Germinal center (tissue), 1 donor: ENCODE measurements around the gene LIMS4.
"Not testable (repeated sequence)": the region's sequence is repeated elsewhere in the genome, so short reads cannot be mapped to it uniquely, and the experiment has no call there.

Experiments
- DNase-seq: peaks from one replicate; pipeline ENCODE4 v3.0.0; 2012; ENCODE audit warnings: mixed read lengths, low spot score

The LIMS4 gene

GRCh38 chr2:110449127-110449947 lies 23.3 kb downstream of the LIMS4 start:
- not testable (repeated sequence) for DNase-seq

- DNase-seq: not testable (repeated sequence)
Measured at GRCh38 chr2:110446644-110447043, 26.0 kb downstream of the LIMS4 start.

- not testable (repeated sequence) for DNase-seq
Measured at GRCh38 chr2:110443305-110444005, 29.2 kb downstream of the LIMS4 start.

GRCh38 chr2:110441905-110442304 lies 30.7 kb downstream of the LIMS4 start:
- DNase-seq: not testable (repeated sequence)

GRCh38 chr2:110434565-110434964 lies 38.1 kb downstream of the LIMS4 start:
- not testable (repeated sequence) for DNase-seq

- not testable (repeated sequence) for DNase-seq
Measured at GRCh38 chr2:110425725-110426124, 46.9 kb downstream of the LIMS4 start.

GRCh38 chr2:110424421-110424820 lies 48.2 kb downstream of the LIMS4 start:
- DNase-seq: not testable (repeated sequence)

- not testable (repeated sequence) for DNase-seq
Measured at GRCh38 chr2:110423574-110423962, 49.0 kb downstream of the LIMS4 start.

GRCh38 chr2:110422852-110423573 lies 49.6 kb downstream of the LIMS4 start:
- not testable (repeated sequence) for DNase-seq

GRCh38 chr2:110420641-110421354 lies 51.8 kb downstream of the LIMS4 start:
- not testable (repeated sequence) for DNase-seq

- DNase-seq: not testable (repeated sequence)
Measured at GRCh38 chr2:110407142-110407541, 65.5 kb downstream of the LIMS4 start.

GRCh38 chr2:110404988-110405387 lies 67.6 kb downstream of the LIMS4 start:
- DNase-seq: not testable (repeated sequence)

- DNase-seq: not testable (repeated sequence)
Measured at GRCh38 chr2:110404246-110404645, 68.4 kb downstream of the LIMS4 start.

GRCh38 chr2:110401001-110401618 lies 71.5 kb downstream of the LIMS4 start:
- not testable (repeated sequence) for DNase-seq

GRCh38 chr2:110399378-110399777 lies 73.2 kb downstream of the LIMS4 start:
- not testable (repeated sequence) for DNase-seq

- DNase-seq: not testable (repeated sequence)
Measured at GRCh38 chr2:110395990-110396389, 76.6 kb downstream of the LIMS4 start.
